BE2C (cell line): ENCODE results near the gene TMBIM1.
A peak's percentile ranks its signal among the peaks of the same experiment; 100 is the strongest.

Experiments
- DNase-seq: peaks from one replicate; pipeline ENCODE4 v3.0.0-alpha.2; 2020
- H3K27me3 ChIP-seq: fragments of 250-450 bp; sonication (Bioruptor Pico); 2 replicates; pipeline ENCODE4 v1.5.1; 2020; ENCODE audit warnings: mild to moderate bottlenecking
- H3K36me3 ChIP-seq: fragments of 250-450 bp; sonication (Bioruptor Pico); 2 replicates; pipeline ENCODE4 v1.5.1; 2020; ENCODE audit warnings: mild to moderate bottlenecking
- H3K4me1 ChIP-seq: fragments of 250-450 bp; sonication (Bioruptor Pico); 2 replicates; pipeline ENCODE4 v1.5.1; 2020
- H3K4me3 ChIP-seq: 2 replicates; pipeline ENCODE4 v1.5.1; 2011; ENCODE audit warnings: low read depth, low read length
- H3K9me3 ChIP-seq: fragments of 250-450 bp; sonication (Bioruptor Pico); 2 replicates; pipeline ENCODE4 v1.5.1; 2020
- TF ChIP-seq, protein P1 (sequence below): IDR thresholded peaks from 2 replicates; pipeline ENCODE4 v1.5.1; 2012; ENCODE audit warnings: mild to moderate bottlenecking, low read depth, low read length

The TMBIM1 gene

DNA sequence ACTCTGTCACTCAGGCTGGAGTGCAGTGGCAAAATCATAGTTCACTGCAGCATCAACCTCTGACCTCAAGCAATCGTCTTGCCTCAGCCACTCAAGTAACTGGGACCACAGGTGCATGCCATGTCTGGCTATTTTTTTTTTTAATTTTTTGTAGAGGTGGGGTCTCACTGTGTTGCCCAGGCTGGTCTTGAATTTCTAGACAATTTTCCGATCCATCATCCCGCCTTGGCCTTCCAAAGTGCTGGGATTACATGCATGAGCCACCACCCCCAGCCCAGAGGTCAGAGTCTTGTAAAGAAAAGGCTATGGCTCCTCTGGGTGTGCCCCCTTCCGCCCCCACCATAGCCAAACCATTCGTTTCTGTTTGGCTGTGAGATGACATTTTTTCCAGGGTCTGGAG is 13.1 kb upstream of the TMBIM1 start:
- Histone ChIP-seq H3K4me3 (no peak overlapping the region), H3K27me3 (no peaks in the 10 kb centered on the region), H3K9me3 (no peaks in the 10 kb centered on the region), H3K4me1 (no peaks in the 10 kb centered on the region; the same call in 1 of the 2 replicates), H3K36me3 (no peaks in the 10 kb centered on the region)
- DNase-seq, result no peak
- TF ChIP-seq, protein P1, sequence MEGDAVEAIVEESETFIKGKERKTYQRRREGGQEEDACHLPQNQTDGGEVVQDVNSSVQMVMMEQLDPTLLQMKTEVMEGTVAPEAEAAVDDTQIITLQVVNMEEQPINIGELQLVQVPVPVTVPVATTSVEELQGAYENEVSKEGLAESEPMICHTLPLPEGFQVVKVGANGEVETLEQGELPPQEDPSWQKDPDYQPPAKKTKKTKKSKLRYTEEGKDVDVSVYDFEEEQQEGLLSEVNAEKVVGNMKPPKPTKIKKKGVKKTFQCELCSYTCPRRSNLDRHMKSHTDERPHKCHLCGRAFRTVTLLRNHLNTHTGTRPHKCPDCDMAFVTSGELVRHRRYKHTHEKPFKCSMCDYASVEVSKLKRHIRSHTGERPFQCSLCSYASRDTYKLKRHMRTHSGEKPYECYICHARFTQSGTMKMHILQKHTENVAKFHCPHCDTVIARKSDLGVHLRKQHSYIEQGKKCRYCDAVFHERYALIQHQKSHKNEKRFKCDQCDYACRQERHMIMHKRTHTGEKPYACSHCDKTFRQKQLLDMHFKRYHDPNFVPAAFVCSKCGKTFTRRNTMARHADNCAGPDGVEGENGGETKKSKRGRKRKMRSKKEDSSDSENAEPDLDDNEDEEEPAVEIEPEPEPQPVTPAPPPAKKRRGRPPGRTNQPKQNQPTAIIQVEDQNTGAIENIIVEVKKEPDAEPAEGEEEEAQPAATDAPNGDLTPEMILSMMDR, result no peak

DNA sequence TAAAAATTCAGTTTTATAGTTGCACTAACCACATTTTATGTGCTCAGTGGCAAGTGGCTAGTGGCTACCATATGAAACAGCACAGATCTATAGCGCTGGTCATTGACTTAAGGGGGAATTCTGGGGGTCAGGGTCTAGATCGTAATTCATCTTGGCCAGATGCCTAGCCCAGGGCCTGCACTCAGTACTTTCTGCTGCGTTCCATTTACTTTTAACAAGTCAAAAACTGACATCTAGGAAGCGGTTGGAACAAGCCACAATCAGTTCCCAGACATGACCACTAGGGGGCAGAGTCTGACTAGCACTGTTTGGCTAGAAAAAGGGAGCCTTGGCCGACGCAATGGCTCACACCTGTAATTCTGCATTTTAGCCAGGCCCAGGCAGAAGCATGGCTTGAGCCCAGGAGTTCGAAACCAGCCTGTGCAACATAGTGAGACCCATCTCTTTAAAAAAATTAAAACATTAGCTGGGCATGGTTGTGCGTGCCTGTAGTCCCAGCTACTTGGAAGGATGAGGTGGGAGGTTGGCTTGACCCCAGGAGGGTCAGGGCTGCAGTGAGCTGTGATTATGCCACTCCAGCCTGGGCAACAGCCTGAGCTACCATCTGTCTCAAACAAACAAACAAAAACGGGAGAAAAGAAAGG is 9.0 kb upstream of the TMBIM1 start:
- H3K9me3 ChIP-seq, result no peaks in the 10 kb centered on the region
- peak; percentile 88 for DNase-seq
- TF ChIP-seq, protein P1, result peak; percentile 99
- H3K36me3 ChIP-seq, result no peaks in the 10 kb centered on the region
- no peaks in the 10 kb centered on the region for H3K4me1 ChIP-seq
- no peak overlapping the region for H3K4me3 ChIP-seq
- no peaks in the 10 kb centered on the region for H3K27me3 ChIP-seq

DNA sequence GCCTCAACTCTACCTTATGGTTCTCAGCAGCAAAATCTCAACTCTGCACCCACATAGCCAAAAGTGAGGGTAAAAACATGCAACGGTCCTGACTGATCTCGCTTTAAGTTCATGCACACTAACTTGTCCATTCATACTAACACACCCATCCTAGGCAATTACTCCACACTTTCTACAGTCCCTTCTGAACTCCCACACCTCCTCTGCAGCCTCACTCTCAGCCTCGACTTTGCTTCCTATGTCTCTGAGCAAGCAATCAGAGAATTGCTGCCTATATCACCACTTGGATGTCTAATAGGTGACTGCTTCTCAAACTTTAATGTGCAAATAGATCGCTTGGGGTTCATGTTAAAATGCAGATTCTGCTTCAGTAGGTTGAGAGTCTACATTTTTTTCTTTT is 7.8 kb upstream of the TMBIM1 start:
- TF ChIP-seq, protein P1, result no peak
- no peak for DNase-seq
- Histone ChIP-seq H3K27me3 (no peaks in the 10 kb centered on the region), H3K4me1 (no peaks in the 10 kb centered on the region), H3K4me3 (no peak overlapping the region), H3K36me3 (no peaks in the 10 kb centered on the region), H3K9me3 (no peaks in the 10 kb centered on the region)

DNA sequence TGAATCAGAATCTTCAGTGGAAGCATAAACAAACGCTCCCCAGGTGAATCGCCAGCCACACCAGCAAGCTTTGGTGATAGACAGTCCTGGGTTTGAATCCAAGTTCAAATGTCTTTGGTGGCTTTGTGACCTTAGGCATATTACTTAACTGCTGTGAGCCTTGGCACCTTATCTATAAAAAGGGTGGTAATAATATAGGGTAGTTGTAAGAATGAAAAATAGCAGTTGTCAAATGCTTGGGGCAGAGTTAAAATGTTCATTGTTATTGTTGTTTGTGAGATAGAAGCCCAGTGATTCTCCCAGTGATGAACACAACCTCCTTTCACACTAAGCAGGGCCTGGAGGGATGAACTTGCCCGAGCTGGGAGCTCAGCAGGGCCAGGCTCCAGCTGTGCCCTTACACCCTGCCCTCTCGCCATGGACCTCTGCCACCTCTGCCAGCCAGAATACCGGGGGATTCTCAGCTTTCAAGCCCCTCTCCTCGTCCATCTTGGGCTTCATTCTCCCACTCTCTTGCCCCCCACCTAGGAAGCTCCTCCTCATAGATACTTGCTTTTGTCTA is 6.1 kb upstream of the TMBIM1 start:
- no peaks in the 10 kb centered on the region for H3K27me3 ChIP-seq

DNA sequence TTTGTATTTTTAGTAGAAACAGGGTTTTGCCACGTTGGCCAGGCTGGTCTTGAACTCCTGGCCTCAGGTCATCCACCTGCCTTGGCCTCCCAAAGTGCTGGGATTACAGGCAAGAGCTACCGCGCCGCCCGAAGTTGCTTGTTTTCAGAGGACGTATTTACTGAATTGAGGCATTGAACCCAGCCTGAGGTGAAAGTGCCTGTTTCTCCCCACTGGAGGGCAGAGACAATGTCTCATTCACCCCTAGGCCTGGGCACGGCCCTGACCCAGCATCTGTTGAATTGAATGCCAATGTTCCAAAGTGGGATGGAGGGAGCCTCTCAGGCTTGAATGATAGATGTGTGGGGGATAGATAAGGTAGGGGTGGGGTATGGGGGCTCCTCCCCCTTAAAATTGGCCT is 4.5 kb upstream of the TMBIM1 start:
- Histone ChIP-seq H3K36me3 (no peaks in the 10 kb centered on the region), H3K4me3 (no peak overlapping the region), H3K9me3 (no peaks in the 10 kb centered on the region), H3K4me1 (peaks cover 3% of the 10 kb centered on the region; the same call in 1 of the 2 replicates), H3K27me3 (no peaks in the 10 kb centered on the region)
- TF ChIP-seq, protein P1, result no peak
- DNase-seq, result no peak

More for the DNA sequence above, 6.1 kb upstream of the TMBIM1 start:
- Histone ChIP-seq H3K4me1 (no peaks in the 10 kb centered on the region), H3K9me3 (no peaks in the 10 kb centered on the region), H3K36me3 (no peaks in the 10 kb centered on the region), H3K4me3 (no peak overlapping the region)
- DNase-seq, result no peak
- TF ChIP-seq, protein P1, result no peak

DNA sequence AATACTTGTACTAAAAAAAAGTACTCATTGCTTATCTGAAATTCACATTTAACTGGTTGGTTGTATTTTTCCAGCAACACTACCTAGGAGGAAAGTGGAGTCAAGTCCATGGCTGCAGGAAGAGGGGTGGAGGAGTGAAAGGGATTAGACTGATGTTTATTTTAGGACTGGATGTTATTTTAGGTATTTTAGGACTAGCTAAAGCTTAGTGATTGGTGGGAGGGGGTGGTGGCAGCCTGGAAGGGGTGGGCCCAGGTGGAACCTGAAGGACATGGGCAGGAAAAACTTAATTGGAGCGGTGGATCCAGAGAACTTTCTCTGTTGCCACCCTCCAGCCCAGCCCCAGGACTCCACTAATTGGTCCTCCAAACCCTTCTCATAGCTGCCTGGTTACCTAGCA is 3.9 kb upstream of the TMBIM1 start:
- H3K4me1 ChIP-seq, result peaks cover 3% of the 10 kb centered on the region; the same call in 1 of the 2 replicates

More for the DNA sequence above, 3.9 kb upstream of the TMBIM1 start:
- Histone ChIP-seq H3K4me3 (no peak overlapping the region), H3K27me3 (no peaks in the 10 kb centered on the region), H3K36me3 (no peaks in the 10 kb centered on the region), H3K9me3 (no peaks in the 10 kb centered on the region)
- no peak for DNase-seq
- TF ChIP-seq, protein P1, result no peak
